OCI-LY1 (cell line): ENCODE results near the gene SLC7A4.
"Not testable (repeated sequence)": the region's sequence is repeated elsewhere in the genome, so short reads cannot be mapped to it uniquely, and the experiment has no call there.

Source experiments
- H2AFZ ChIP-seq: fragments of 200-600 bp; sonication (generic), shearing (Covaris generic); 2 replicates; pipeline ENCODE4 v1.6.0; 2014; ENCODE audit warnings: antibody characterized with exemption, mild to moderate bottlenecking, low read length
- H3F3A ChIP-seq: fragments of 200-600 bp; sonication (generic), shearing (Covaris generic); 2 replicates; pipeline ENCODE4 v1.6.0; 2014; ENCODE audit warnings: mild to moderate bottlenecking, antibody characterized with exemption, low read length, moderate library complexity; ENCODE audit not compliant: insufficient read depth
- H3K27ac ChIP-seq: fragments of 200-600 bp; sonication (generic); 2 replicates; pipeline ENCODE4 v1.5.1; 2014; ENCODE audit warnings: low read length, mixed run types, mild to moderate bottlenecking, low read depth; ENCODE audit not compliant: poor library complexity, severe bottlenecking
- H3K27me3 ChIP-seq: fragments of 200-600 bp; sonication (generic); 2 replicates; pipeline ENCODE4 v1.6.0; 2014; ENCODE audit warnings: antibody characterized with exemption, mild to moderate bottlenecking, low read length, moderate library complexity; ENCODE audit not compliant: insufficient read depth
- H3K36me3 ChIP-seq: fragments of 200-600 bp; sonication (generic); 2 replicates; pipeline ENCODE4 v1.6.1; 2014; ENCODE audit warnings: mild to moderate bottlenecking, antibody characterized with exemption, low read length, moderate library complexity, mixed read lengths; ENCODE audit not compliant: insufficient read depth
- H3K4me1 ChIP-seq: fragments of 200-600 bp; sonication (generic); 2 replicates; pipeline ENCODE4 v1.5.1; 2014; ENCODE audit warnings: mild to moderate bottlenecking, low read length, moderate library complexity; ENCODE audit not compliant: insufficient read depth, severe bottlenecking
- H3K4me2 ChIP-seq: fragments of 200-600 bp; sonication (generic), shearing (Covaris generic); 2 replicates; pipeline ENCODE4 v1.6.1; 2014; ENCODE audit warnings: low read length
- H3K4me3 ChIP-seq: fragments of 200-600 bp; sonication (generic); 2 replicates; pipeline ENCODE4 v1.5.1; 2014; ENCODE audit warnings: low read length, low read depth, mild to moderate bottlenecking, mixed read lengths; ENCODE audit not compliant: poor library complexity, severe bottlenecking
- H3K79me2 ChIP-seq: fragments of 200-600 bp; shearing (Covaris generic); 2 replicates; pipeline ENCODE4 v1.6.1; 2016; ENCODE audit warnings: mixed run types, low read length, mixed read lengths; ENCODE audit not compliant: insufficient read depth
- H3K9ac ChIP-seq: fragments of 200-600 bp; sonication (generic), shearing (Covaris generic); 2 replicates; pipeline ENCODE4 v1.6.1; 2014; ENCODE audit warnings: mild to moderate bottlenecking, low read length, mixed read lengths
- H3K9me2 ChIP-seq: fragments of 200-600 bp; sonication (generic), shearing (Covaris generic); 2 replicates; pipeline ENCODE4 v1.6.1; 2014; ENCODE audit warnings: low read depth, mild to moderate bottlenecking, low read length, mixed read lengths
- H3K9me3 ChIP-seq: fragments of 200-600 bp; shearing (Covaris generic); 2 replicates; pipeline ENCODE4 v1.6.1; 2014; ENCODE audit warnings: low read length, mixed read lengths
- H4K20me1 ChIP-seq: fragments of 200-600 bp; sonication (generic), shearing (Covaris generic); 2 replicates; pipeline ENCODE4 v1.6.0; 2016; ENCODE audit warnings: mild to moderate bottlenecking, low read length; ENCODE audit not compliant: insufficient read depth
- CTCF ChIP-seq: fragments of 200-600 bp; sonication (generic), shearing (Covaris generic); IDR thresholded peaks from 2 replicates; pipeline ENCODE4 v1.5.1; 2017; ENCODE audit warnings: mild to moderate bottlenecking, antibody characterized with exemption, low read length, moderate library complexity, mixed read lengths
- EZH2 ChIP-seq: fragments of 200-600 bp; sonication (generic), shearing (Covaris generic); IDR thresholded peaks from 2 replicates; pipeline ENCODE4 v1.8.0; 2017; ENCODE audit warnings: borderline replicate concordance, mixed run types, mild to moderate bottlenecking, antibody characterized with exemption, low read length, moderate library complexity, mixed read lengths

The SLC7A4 gene

GRCh38 chr22:21012446-21013407 is 19.6 kb downstream of the SLC7A4 start:
- Histone ChIP-seq H3F3A (no peaks in the 10 kb centered on the region), H3K4me1 (peaks cover 9% of the 10 kb centered on the region), H3K36me3 (no peaks in the 10 kb centered on the region), H3K4me2 (no peak overlapping the region), H3K9ac (no peak overlapping the region), H3K9me2 (no peaks in the 10 kb centered on the region), H3K27me3 (no peaks in the 10 kb centered on the region), H4K20me1 (no peaks in the 10 kb centered on the region), H2AFZ (no peak overlapping the region), H3K79me2 (no peaks in the 10 kb centered on the region), H3K9me3 (no peaks in the 10 kb centered on the region), H3K27ac (no peak overlapping the region), H3K4me3 (no peak overlapping the region)
- TF ChIP-seq EZH2 (no peak), CTCF (no peak)

- no peaks in the 10 kb centered on the region for H3K79me2 ChIP-seq
- no peak overlapping the region for H3K27ac ChIP-seq
- H3K4me1 ChIP-seq: peaks cover 9% of the 10 kb centered on the region
- H3K9me3 ChIP-seq: no peaks in the 10 kb centered on the region
- H3K9me2 ChIP-seq: no peaks in the 10 kb centered on the region
- TF ChIP-seq EZH2 (no peak), CTCF (no peak)
- H3K4me2 ChIP-seq: no peak overlapping the region
- H3K4me3 ChIP-seq: no peak overlapping the region
- no peaks in the 10 kb centered on the region for H3F3A ChIP-seq
- no peaks in the 10 kb centered on the region for H3K27me3 ChIP-seq
- no peak overlapping the region for H3K9ac ChIP-seq
- H2AFZ ChIP-seq: no peak overlapping the region
- H4K20me1 ChIP-seq: no peaks in the 10 kb centered on the region
- no peaks in the 10 kb centered on the region for H3K36me3 ChIP-seq
Measured at GRCh38 chr22:21010426-21011113, 21.8 kb downstream of the SLC7A4 start.

- H2AFZ ChIP-seq: no peak overlapping the region
- H3K79me2 ChIP-seq: no peaks in the 10 kb centered on the region
- H3K4me1 ChIP-seq: peaks cover 8% of the 10 kb centered on the region
Measured at GRCh38 chr22:21009638-21010425, 22.5 kb downstream of the SLC7A4 start.

GRCh38 chr22:21009208-21009607 is 23.2 kb downstream of the SLC7A4 start:
- H3K9me2 ChIP-seq, H3F3A ChIP-seq, H3K36me3 ChIP-seq, H4K20me1 ChIP-seq, H3K27me3 ChIP-seq, H3K4me1 ChIP-seq, H3K4me3 ChIP-seq, H3K27ac ChIP-seq, H3K79me2 ChIP-seq, H3K4me2 ChIP-seq, H2AFZ ChIP-seq, H3K9ac ChIP-seq, H3K9me3 ChIP-seq: not testable (repeated sequence)

More at GRCh38 chr22:21009638-21010425, 22.5 kb downstream of the SLC7A4 start:
- Histone ChIP-seq H3K4me3 (no peak overlapping the region), H3K4me2 (no peak overlapping the region), H3K9me2 (no peaks in the 10 kb centered on the region), H3K27ac (no peak overlapping the region), H3K9ac (no peak overlapping the region), H3K9me3 (no peaks in the 10 kb centered on the region), H3K36me3 (no peaks in the 10 kb centered on the region), H4K20me1 (no peaks in the 10 kb centered on the region), H3K27me3 (no peaks in the 10 kb centered on the region), H3F3A (no peaks in the 10 kb centered on the region)
- TF ChIP-seq EZH2 (no peak), CTCF (no peak)
